Ishikawa (cell line): Measurements from ENCODE around the gene AMPH.

ENCODE experiments used
- CREB1 ChIP-seq: IDR thresholded peaks from 2 replicates; pipeline ENCODE4 v1.6.1; 2012; ENCODE audit warnings: low read depth
- FOXM1 ChIP-seq: IDR thresholded peaks from 2 replicates; pipeline ENCODE4 v1.6.1; 2012; ENCODE audit warnings: low read depth, borderline replicate concordance
- TEAD4 ChIP-seq: IDR thresholded peaks from 2 replicates; pipeline ENCODE4 v1.6.1; 2012
- TF ChIP-seq, protein P1 (sequence below): IDR thresholded peaks from 2 replicates; pipeline ENCODE4 v1.6.1; 2012

DNA sequence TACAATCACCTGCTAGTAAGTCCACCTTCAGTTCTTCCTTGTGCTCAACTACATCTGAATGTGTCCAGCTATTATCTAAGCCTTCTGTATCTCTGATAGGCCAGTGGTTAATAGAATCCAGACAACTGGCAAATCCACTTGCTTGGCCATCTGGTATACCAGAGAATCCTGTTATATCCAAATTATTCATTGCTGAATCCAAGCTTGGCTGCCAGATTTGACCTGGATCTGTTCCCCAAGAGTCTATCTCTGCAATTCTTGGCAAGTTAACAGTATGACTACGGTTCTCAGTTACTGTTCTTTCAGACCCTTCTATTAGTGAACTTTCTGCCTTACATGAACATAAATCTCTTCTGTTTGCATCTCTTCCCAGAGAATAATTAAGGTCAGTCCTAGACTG lies 203.1 kb downstream of the AMPH start:
- no peak for TF ChIP-seq CREB1
- TF ChIP-seq, protein P1, sequence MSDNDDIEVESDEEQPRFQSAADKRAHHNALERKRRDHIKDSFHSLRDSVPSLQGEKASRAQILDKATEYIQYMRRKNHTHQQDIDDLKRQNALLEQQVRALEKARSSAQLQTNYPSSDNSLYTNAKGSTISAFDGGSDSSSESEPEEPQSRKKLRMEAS = no peak
- TF ChIP-seq TEAD4 = no peak
- TF ChIP-seq FOXM1 = no peak
